GM19351 (cell line): ENCODE results near the gene ABHD15.
"Not testable (repeated sequence)": the region's sequence is repeated elsewhere in the genome, so short reads cannot be mapped to it uniquely, and the experiment has no call there.

Experiments
- ATAC-seq: cut with Tn5 transposase; IDR thresholded peaks from one replicate; pipeline ENCODE4 v1.9.1; 2021; ENCODE audit warnings: mild to moderate bottlenecking, moderate library complexity; ENCODE audit not compliant: unreplicated experiment

Gene ABHD15

DNA sequence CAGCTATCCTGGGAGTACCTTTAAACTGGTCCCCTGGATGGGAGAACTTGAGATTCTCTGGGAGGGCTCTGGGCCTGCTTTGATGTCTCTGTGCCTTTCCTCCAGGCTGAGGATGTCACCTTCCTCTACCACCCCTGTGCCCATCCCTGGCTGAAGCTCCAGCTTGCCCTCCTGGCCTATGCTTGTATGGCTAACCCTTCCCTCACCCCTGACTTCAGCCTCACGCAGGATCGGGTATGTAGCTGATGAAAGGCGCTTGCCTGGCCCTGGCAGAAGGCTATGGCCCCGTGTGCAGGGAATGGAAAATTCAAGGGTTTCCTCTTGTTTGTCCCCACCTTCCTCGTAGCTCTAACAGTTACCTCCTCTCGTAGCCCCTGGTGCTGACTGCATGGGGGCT lies 4.6 kb upstream of the ABHD15 start:
- no peak for ATAC-seq

DNA sequence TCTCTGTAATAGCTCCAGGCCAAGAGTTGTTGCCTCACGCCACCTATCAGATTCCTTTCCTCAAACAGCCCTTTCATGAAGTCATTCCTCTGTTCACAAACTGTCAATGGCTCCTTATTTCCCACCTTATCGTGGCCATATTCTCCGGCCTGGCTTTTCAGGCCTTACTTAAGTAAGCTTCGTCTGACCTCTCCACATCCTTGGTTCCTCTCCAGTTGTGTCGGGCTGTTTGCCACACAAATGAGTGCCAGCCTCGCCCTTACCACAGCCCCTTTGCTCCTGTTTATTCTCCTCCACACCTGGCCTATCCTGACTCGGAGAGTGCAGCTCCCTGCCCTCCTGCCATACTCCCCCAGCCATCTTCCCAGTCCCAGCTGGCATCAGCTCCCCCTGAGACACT lies 3.7 kb upstream of the ABHD15 start:
- ATAC-seq: no peak

DNA sequence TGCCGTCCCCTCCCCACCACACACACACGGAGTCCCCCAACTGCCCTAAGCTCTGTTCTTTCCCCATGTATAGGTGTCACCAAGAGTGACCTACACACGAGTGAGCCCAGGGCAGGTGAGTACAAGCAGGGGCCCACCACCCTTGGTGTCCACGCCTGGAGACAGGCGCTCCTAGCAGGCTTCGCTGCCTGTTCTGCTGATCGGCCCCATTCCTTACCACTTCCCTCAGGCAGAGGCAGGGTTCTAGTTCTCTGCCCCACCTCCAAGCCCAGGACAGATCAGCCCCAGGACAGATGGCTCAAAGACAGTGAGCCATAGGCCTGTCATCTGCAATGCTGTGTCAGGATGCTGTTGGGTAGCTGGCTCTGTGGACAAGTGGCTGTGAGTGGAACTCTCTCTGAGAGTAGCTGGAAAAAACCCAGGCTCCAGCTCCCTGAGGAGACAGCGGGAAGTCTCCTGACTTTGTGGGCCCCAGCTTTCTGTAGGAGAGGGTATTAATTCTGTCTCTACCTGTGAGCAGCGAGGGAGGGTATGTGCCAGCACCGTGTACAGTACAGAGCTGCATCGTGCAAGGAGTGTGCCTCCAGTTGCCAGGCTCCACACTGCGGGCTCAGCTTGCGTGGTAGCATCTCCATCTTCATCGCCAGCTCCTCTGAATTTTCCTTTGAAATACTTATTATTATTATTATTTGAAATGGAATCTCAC lies 2.6 kb upstream of the ABHD15 start:
- ATAC-seq: no peak

DNA sequence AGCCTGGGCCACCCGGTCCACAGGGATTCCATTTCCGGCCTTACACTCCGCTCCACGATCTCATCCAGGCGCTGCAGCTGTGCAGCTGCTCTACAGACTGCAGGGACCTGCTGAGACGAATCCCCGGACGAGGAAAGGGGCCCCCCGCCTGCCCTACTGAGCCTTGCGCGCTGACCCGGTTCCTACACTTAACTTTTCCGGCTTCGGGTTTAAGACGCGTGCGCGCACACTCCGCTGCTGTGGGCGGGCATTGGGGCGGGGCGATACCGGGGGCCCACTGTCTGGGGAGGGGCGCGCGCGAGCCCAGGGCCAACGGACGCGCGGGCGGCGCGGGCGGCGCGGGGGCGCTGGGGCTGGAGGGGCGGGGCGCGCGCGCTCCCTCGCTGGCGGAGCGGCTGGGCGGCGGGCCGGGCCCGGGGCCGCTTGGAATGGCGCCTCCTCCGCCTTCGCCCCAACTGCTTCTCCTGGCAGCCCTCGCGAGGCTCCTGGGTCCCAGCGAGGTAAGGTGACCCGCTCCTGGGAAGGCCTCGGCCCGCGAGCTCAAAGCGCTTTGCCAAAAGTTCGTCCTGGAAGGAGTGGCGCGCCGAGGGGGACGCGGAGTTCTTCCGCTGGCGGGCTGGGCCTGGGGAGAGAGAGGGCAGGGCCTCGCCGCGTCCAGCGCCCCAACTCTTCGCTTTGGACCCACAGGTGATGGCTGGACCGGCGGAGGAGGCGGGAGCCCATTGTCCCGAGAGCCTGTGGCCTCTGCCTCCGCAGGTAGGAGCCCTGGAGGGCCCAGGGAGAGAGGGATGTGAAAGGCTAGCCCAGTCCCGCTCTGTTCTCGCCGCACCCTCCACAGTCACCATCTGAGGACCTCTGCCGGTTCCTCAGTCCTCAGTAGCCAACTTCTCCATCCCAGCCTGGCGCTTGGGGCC lies 1.8 kb upstream of the ABHD15 start, which contains the start of gene TP53I13:
TP53I13 (plus strand) TSS at position 371 of the 914 bp plus-strand sequence; CDS start at position 429, 58 bp downstream.
- peak; percentile 35 for ATAC-seq

DNA sequence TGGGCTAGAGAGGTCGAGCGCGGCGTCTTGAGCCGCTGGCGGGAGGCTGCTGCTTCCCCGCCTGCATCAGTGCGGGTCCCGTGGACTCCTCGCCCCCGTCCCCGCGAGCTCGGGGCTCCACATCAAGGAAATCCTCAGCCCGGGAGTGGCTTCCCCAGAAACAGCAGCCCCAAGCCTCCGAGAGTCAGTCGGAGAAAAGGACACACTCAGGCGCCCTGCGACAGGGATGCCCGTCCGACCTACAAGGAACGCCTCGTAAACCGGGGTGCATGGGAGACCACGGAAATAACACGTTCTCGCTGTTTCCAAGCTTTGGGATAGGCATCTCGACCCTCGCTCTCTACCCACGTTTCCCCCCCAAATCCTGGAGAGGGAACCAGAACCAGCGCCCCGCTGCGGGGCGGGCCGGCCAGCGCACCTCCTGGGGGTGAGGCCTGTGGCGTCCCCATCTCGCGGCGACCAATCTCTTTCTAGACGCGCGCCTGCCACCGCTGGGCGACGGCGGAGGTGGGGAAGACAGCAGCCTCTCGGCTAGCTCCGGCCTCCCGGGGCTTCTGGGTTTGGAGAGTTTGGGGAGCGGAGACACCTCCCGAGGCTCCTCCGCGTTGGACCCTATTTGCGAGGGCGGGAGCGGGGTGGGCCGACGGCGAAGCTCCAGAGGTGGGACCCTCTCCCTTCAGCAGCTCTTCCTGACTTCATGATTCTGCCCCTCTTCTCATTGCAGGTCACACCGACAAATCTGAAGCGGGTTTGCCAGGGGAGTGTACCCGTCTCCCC lies 905 bp upstream of the ABHD15 start:
- peak; percentile 40 for ATAC-seq

DNA sequence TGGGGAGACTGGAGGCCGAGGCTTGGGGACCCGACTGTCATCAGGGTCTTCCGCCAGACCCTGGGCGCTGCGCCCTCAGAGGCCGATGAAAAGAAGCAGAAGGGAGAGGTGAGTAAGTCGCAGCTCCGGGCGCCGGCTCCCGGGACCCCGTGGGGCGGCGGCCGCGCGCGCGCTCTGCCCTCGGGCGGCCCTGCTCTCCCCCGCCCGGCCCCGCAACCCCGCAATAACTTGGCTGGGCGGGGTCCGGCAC lies 392 bp upstream of the ABHD15 start:
- ATAC-seq: no peak

DNA sequence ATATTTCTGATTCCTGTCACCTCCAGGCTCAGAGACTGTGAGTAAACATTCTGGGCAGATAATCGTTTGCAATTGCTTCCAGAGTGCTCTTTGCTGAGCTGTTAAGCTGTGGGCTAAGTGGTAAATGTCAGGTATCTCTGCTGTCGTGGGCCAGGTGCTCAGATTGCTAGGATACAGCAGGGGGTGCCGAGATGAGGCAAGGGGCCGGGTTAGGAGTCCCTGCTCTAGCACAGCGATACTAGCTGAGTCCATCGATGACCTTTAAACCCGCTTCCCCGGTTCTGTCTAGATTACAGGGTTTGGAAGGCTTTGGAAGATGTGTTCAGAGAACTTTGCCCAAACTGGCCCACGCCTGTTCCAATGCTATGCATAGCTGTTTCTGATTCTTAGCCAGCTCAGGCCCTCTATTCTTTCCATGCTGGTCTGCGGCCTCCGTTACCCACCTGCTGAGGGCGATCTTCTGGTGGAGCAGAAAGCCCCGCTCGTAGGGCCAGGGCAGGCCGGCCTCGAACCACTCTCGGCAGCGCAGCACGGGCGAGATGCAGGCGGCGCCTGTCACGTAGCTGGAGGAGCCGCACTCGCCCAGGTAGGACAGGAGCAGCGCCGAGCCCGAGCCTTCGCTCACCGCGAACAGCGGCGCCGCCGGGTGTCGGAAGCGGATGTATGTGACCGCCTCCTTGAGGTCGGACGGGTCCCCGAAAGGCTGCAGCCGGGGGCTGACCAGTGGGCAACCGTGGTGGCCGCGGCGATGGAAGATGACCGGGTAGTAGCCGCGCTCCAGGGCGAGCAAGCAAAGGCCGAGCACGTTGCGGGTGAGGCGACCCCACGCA lies 979 bp downstream of the ABHD15 start:
- ATAC-seq: no peak

DNA sequence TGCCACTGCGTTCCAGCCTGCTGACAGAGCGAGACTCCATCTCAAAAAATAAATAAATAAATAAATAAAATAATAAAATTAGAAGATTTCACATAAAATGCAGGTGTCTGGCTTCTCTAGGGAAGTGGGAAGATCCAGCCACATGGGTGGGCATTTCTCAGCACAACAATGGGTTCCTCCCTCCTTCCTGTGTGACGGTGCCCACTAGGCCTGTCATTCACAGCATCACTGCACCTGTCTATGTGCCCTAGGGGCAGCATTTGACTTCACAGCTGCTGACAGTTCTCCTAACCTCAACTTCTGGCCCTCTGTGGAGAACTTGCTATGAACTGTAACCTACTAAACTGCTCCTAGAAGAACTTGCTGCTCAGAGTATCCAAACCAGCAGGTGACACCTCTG lies 3.0 kb downstream of the ABHD15 start:
- no peak for ATAC-seq

DNA sequence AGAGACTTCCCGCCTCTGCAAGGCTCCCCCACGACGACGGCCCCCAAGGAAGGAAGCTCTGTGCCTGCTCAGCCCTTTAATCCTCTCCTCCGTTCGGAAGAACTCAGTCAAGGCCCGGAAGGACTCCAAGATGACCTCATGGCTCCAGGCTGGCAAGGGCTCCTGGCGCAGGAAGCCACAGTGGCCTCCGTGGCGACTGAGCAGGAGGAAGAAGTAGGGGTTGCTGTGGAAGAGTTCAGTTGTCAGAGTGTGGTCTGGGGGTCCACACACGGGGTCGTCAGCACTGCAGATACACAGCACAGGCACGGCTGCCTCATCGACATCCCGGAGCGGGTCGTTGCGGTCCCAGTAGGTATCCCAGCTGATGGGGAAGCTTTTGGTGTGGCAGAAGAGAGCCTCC lies 4.2 kb downstream of the ABHD15 start:
- ATAC-seq: no peak

DNA sequence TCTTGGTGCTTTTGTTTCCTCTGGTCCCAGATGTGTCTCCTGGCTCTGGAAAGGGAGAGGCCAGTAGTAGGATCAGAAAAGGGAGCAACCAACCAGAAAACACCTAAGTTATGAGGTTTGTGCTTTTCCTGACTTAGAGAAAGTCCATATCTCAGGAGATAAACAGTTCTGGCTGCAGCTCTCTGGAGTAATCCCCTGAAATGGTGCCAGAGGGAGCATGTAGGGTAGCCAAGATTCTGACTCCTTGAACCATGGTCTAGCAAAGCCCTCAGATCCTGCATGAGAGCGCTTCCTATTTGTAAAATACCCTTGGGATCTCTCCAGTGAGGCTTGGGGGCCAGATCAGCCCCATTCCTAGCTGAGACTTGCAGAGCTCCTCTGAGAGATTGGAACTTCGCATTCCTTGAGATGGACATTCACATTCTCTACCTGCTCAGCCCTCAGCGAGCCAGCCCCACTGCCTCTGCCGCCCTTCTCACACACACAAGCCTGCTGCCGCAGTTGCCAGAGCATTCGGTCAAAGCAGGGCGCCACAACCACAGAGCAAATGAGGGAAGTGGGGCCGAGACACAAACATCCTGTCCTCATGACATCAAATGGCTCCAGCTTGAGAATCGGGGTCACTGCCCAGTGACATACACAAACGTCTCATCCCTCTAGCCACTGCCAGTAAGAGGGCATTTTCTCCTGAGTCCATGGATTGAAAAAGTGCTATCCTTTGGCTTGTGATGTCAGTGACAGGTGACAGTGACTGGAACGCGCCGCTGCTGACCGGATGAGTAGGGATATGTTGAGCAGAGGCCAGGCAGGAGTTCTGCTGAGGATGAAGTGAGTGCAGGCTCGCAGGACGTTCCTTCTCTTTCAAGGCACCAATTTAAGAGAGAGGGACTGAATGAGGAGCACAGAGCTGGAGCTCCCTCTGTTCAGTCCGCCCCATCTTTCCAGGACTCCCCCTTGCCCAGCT lies 5.0 kb downstream of the ABHD15 start:
- no peak for ATAC-seq

DNA sequence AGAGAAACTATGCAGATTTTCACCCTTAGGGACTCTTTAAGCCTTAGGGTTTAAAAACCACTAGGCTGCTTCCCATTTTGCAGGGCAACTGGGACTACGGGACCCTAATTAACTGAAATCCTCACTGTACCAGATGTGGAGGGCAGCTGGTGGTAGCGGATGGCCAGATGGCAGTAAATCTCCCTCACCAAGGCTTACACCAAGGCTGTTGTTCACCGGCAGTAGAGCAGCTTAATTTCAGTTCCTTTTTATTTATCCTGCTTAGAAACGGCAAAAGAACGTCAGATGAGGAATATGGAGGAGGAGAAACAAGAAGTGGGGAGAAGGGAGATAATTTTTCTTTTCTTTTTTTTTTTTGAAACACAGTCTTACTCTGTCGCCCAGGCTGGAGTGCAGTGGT lies 6.5 kb downstream of the ABHD15 start:
- ATAC-seq: no peak

DNA sequence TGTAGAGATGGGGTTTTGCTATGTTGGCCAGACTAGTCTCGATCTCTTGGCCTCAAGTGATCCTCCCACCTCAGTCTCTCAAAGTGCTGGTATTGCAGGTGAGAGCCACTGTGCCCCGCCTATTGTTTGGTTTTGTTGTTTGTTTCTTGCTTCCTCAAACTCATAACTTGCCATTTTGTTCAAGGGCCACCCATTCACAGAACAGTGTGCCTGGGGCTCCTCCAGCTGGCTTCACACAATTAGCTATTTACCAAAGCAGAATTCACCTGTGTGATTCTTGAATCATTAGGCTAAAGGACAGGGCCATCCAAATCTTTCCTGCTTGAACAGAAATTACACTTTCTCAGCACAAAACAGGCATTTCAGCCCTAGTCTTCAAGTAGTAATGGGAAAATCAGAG lies 7.2 kb downstream of the ABHD15 start:
- ATAC-seq: no peak

DNA sequence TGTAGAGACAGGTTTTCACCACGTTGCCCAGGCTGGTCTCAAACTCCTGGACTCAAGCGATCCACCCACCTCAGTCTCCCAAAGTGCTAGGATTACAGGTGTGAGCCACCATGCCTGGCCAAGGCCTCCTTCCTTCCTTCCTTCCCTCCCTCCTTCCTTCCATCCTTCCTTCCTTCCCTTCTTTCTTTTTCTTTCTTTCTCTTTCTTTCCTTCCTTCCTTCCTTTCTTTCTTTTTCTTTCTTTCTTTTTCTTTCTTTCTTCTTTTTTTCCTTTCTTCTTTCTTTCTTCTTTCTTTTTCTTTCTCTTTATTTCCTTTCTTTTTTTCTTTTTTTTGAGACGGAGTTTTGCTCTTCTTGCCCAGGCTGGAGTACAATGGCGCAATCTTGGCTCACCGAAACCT lies 8.7 kb downstream of the ABHD15 start:
- not testable (repeated sequence) for ATAC-seq

DNA sequence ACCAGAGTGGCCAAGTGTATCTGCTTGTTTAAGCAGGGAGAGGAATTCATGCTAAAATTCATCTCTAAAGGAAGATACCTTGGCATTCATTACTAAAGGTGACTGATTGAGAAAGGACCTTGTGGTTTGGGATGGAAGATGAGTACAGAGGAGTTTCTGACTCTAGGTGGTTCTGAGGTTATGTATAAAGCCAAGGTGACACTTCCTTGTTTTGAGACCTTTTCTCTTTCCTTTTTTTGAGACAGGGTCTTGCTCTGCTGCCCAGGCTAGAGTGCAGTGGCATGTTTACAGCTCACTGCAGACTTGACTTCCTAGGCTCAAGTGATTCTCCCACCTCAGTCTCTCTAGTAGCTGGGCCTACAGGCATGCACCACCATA lies 9.1 kb downstream of the ABHD15 start:
- no peak for ATAC-seq

DNA sequence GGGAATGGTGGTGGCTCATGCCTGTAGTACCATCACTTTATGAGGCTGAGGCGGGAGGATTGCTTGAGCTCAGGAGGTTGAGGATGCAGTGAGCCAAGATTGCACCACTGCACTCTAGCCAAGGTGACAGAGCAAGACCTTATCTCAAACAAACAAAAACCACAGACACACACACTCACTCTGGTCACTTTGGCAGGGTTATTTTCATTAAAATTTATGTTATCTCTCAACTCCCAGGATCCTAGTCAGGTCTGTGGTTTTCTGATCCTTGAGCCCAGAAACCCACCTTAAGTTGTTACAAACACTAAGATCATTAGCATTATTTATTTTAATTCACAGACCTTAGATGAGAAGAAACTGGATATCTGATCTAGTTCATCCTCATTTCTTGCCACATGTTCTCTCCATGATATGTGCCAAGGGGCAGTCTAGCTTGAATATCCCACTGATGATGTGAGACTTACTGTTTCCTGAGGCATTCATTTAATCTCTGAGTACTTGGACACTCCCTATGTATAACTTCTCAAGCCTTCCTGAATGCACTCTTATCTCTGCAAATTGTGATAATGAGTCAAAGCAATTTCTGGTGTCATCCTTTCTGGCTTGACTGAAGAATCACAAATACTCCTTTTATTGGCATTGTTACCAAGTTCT lies 9.6 kb downstream of the ABHD15 start:
- ATAC-seq: no peak

DNA sequence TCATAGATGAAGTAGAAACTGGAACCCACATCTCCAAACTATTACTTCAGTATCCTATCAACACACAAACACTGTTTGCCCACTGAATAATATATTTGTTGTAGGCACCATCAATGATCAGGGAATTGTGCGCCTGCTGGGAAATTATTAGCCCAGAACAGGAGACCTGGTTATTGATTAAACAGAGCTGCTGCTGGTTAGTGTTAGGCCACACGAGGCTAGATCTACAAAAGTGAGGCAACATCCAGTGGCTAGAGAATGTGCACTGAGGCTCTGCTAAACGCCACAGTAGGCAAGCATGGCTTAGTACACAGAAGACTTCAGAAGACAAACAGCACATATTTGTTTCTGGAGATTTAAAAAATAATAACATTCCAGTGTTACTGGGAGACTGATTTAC lies 11.0 kb downstream of the ABHD15 start:
- ATAC-seq: no peak

DNA sequence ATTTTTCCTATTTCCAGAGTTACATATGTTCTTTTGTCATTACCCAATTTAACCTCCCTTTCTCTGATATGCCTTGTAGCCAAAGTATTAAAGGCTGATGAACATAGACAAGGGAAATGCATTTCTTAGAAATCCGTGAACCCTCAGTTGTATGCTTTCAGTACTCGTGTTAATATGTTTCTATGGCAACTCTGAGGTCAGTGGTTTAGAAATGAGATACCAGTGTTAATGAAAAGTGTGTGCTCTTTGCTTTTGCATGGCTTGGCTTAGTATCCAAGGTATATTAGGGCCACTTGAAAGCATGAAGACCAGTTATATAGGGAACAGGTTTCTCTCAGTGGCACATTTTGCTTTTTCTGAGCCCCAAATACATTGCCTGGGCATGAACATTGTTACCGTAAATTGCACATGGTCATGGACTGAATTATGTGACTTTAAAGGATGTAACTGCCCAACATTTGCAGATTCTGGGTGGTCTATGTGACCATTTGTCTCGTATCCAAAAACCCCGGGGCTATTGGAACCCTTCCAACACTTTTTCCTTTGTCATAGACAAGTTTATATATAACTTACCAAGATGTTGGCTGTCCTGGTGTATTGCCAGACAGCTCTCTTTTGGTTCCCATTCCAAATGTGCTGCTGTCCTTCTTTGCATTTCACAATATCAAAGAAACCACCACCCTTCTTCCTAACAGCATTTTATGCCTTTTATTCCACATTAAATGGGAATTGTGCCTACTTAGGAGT lies 17.5 kb downstream of the ABHD15 start:
- ATAC-seq: no peak

DNA sequence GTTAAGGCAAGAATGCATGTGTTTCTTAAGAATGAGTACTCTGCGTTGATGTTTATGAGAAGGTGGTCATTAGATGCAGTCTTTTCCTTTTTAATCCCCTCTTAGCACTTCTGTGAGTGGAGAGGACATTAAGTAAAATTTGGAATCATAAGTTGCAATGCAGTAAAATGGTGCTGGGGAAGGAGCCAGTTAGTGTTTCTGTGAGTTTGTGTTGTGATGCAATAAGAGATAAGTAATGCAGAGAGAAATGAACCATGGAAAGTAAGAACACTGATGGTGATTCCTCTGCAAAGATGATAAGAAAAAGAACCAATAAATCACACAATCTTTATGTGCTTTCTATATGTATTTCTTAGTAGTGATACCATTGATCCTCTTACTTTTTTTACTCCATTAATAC lies 20.0 kb downstream of the ABHD15 start:
- ATAC-seq: no peak

DNA sequence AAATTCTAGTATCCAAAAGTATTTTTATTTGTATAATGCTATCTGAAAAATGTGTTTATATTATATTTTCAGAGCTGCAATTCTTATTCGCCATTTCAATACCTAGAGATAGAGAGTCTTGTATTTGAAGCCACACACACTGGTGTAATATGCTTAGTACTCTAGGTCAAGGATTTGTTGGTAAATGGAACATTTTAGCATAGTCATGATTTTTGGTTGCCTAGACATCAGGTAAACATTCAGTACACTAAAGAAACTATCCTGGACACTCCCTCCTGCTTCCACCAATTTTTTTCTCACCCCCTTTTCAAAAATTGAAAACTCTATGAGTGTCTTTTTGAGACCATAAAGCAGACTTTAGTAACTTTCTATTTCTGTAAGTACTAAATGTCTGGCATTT lies 20.8 kb downstream of the ABHD15 start:
- no peak for ATAC-seq
